ENCODE data around the gene DOK7. TPM values are rescaled to one million over a fixed set of nuclear protein-coding genes. Genes with fewer than 3 reads are reported as not detected.

DOK7 gene
- polyA plus RNA-seq, 1 donor (not counting 4 experiments of a cell fraction or from before 2014, with no cell fraction given): 0.13 TPM

GRCh38 chr4:3497523-3498389 lies 34.6 kb downstream of the DOK7 start:
- FAIRE-seq: no peak

GRCh38 chr4:3498407-3498806 lies 35.3 kb downstream of the DOK7 start:
- Histone ChIP-seq H3K79me2 (ENCODE audit: control insufficient read depth, insufficient read depth, low read length) (no peaks in the 10 kb centered on the region), H3K36me3 (ENCODE audit: control insufficient read depth in 2 of 2, extremely low read depth in 1 of 2, insufficient read depth in 2 of 2, low read length in 2 of 2) (peaks cover 2 to 3% of the 10 kb centered on the region in 2 experiments), H3K9ac (ENCODE audit: control insufficient read depth, extremely low read depth, insufficient read depth, low read length) (no peak overlapping the region), H3K4me3 (ENCODE audit: control insufficient read depth in 2 of 3, extremely low read depth in 1 of 3, insufficient read depth in 2 of 3, low read depth in 1 of 3, low read length in 3 of 3) (no peak overlapping the region), H3K27ac (ENCODE audit: control insufficient read depth, insufficient read depth, low read length) (no peak overlapping the region), H3K4me1 (ENCODE audit: control insufficient read depth, extremely low read depth, insufficient read depth, low read length) (no peaks in the 10 kb centered on the region), H3K4me2 (ENCODE audit: control insufficient read depth, extremely low read depth, insufficient read depth, low read depth, low read length) (no peak overlapping the region), H2AFZ (ENCODE audit: control insufficient read depth, low read length) (no peak overlapping the region), H4K20me1 (ENCODE audit: control insufficient read depth, extremely low read depth, insufficient read depth, low read length) (peaks cover 4% of the 10 kb centered on the region), H3K9me1 (ENCODE audit: control insufficient read depth, extremely low read depth, insufficient read depth, low read length) (no peaks in the 10 kb centered on the region), H3K9me3 (ENCODE audit: control insufficient read depth, low read depth, low read length) (no peaks in the 10 kb centered on the region), H3K27me3 (ENCODE audit: control insufficient read depth, extremely low read depth, insufficient read depth, low read length) (peaks cover 24% of the 10 kb centered on the region)
- FAIRE-seq (no peak), DNase-seq (ENCODE audit: low read depth, low spot score) (no peak)
- dilution Hi-C loops (cut with MboI; ENCODE audit: extremely low pct_ligation_motif_present, low sequenced_read_pairs): no loop called here
- TF ChIP-seq, protein P1, sequence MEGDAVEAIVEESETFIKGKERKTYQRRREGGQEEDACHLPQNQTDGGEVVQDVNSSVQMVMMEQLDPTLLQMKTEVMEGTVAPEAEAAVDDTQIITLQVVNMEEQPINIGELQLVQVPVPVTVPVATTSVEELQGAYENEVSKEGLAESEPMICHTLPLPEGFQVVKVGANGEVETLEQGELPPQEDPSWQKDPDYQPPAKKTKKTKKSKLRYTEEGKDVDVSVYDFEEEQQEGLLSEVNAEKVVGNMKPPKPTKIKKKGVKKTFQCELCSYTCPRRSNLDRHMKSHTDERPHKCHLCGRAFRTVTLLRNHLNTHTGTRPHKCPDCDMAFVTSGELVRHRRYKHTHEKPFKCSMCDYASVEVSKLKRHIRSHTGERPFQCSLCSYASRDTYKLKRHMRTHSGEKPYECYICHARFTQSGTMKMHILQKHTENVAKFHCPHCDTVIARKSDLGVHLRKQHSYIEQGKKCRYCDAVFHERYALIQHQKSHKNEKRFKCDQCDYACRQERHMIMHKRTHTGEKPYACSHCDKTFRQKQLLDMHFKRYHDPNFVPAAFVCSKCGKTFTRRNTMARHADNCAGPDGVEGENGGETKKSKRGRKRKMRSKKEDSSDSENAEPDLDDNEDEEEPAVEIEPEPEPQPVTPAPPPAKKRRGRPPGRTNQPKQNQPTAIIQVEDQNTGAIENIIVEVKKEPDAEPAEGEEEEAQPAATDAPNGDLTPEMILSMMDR (optimal IDR thresholded peaks at IDR 0.05 in 1 of 3, IDR thresholded peaks at IDR 0.05 in 1 of 3, conservative IDR thresholded peaks at IDR 0.05 in 1 of 3; ENCODE audit: extremely low read depth in 1 of 3, insufficient read depth in 2 of 3, low read length in 3 of 3): no peak
- TF ChIP-seq EZH2 (IDR thresholded peaks at IDR 0.05; ENCODE audit: low read length): no peak

More at GRCh38 chr4:3497523-3498389, 34.6 kb downstream of the DOK7 start:
- H3K4me2 ChIP-seq (ENCODE audit: control insufficient read depth, extremely low read depth, insufficient read depth, low read depth, low read length): no peak overlapping the region
- peaks cover 4% of the 10 kb centered on the region for H4K20me1 ChIP-seq (ENCODE audit: control insufficient read depth, extremely low read depth, insufficient read depth, low read length)
- peaks cover 27% of the 10 kb centered on the region for H3K27me3 ChIP-seq (ENCODE audit: control insufficient read depth, extremely low read depth, insufficient read depth, low read length)
- DNase-seq (ENCODE audit: low read depth, low spot score): no peak
- H3K9ac ChIP-seq (ENCODE audit: control insufficient read depth, extremely low read depth, insufficient read depth, low read length): no peak overlapping the region
- peaks cover 0 to 1% of the 10 kb centered on the region in 2 experiments for H3K36me3 ChIP-seq (ENCODE audit: control insufficient read depth in 2 of 2, extremely low read depth in 1 of 2, insufficient read depth in 2 of 2, low read length in 2 of 2)
- dilution Hi-C loops (cut with MboI; ENCODE audit: extremely low pct_ligation_motif_present, low sequenced_read_pairs): no loop called here
- H3K9me3 ChIP-seq (ENCODE audit: control insufficient read depth, low read depth, low read length): no peaks in the 10 kb centered on the region
- no peak for TF ChIP-seq EZH2 (IDR thresholded peaks at IDR 0.05; ENCODE audit: low read length)
- TF ChIP-seq, protein P1 (optimal IDR thresholded peaks at IDR 0.05 in 1 of 3, IDR thresholded peaks at IDR 0.05 in 1 of 3, conservative IDR thresholded peaks at IDR 0.05 in 1 of 3; ENCODE audit: extremely low read depth in 1 of 3, insufficient read depth in 2 of 3, low read length in 3 of 3): no peak
- no peaks in the 10 kb centered on the region for H3K9me1 ChIP-seq (ENCODE audit: control insufficient read depth, extremely low read depth, insufficient read depth, low read length)
- H3K27ac ChIP-seq (ENCODE audit: control insufficient read depth, insufficient read depth, low read length): no peak overlapping the region
- H3K79me2 ChIP-seq (ENCODE audit: control insufficient read depth, insufficient read depth, low read length): no peaks in the 10 kb centered on the region
- no peak overlapping the region for H2AFZ ChIP-seq (ENCODE audit: control insufficient read depth, low read length)
- no peaks in the 10 kb centered on the region for H3K4me1 ChIP-seq (ENCODE audit: control insufficient read depth, extremely low read depth, insufficient read depth, low read length)
- H3K4me3 ChIP-seq (ENCODE audit: control insufficient read depth in 2 of 3, extremely low read depth in 1 of 3, insufficient read depth in 2 of 3, low read depth in 1 of 3, low read length in 3 of 3): no peak overlapping the region
